Myocyte (in vitro differentiated cells): Measurements from ENCODE around the gene TMPRSS13. TPM values are rescaled to one million over a fixed set of nuclear protein-coding genes. Genes with fewer than 3 reads are reported as not detected.

Source experiments
- DNase-seq: peaks from one replicate; pipeline ENCODE4 v3.0.0-alpha.2; 2012; ENCODE audit warnings: low read depth
- total RNA-seq: library from RNA; depleted of rRNA; stranded (reverse); fragments of >200 nt; gene quantifications from 2 replicates; pipeline ENCODE4 v1.2.3, GENCODE V29; 2014

The TMPRSS13 gene
- total RNA-seq, 1 donor from 2014 or later = not detected

- DNase-seq = no peak
Measured at GRCh38 chr11:117914398-117914761, 14.8 kb downstream of the TMPRSS13 start.

DNA sequence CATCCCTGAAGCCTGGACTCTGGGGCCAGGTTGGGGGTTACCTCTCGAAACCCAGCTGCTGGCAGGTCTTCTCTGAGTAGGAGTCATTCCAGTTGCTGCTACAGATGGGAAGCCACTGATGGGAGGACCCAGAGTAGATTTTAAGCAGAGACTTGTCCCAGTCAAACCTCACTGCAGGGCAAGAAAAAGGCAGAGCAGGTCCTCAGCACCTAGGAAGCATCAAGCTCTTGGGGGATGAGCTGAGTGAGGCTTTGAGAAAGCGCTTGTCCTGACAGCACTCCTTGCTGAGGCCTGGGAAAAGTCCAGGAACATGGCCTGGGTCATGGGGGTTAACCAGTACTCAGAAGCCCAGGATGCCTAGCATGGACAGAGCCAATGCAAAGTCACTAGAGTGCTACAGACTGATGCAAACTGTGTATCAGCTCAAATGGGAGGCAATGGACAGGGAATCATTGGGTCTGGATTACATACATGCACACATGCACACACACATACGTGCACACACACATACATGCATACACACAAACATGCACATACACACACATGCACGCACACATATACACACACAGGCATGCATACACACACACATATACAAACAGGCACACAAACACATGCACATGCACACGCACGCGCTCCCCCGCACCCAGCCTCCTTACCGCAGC lies 15.3 kb downstream of the TMPRSS13 start:
- no peak for DNase-seq

DNA sequence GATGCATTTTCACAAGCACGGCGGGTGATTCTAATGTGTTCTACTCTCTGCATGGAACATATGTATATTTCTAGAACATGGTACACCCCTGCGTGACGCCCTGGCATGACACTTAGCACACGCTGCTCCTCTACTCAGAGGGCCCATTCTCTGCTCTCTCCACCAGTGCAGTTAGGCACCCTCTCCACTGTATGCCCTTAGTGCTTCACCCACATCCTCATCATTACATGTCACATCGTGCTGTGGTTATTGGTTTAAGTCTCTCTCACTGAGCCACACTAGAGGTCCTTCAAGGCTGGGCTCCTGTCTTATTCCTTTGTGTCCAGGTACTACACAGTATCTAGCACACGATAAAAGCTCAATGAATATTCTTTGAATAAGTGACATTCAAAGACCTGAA lies 16.7 kb downstream of the TMPRSS13 start:
- DNase-seq = no peak

DNA sequence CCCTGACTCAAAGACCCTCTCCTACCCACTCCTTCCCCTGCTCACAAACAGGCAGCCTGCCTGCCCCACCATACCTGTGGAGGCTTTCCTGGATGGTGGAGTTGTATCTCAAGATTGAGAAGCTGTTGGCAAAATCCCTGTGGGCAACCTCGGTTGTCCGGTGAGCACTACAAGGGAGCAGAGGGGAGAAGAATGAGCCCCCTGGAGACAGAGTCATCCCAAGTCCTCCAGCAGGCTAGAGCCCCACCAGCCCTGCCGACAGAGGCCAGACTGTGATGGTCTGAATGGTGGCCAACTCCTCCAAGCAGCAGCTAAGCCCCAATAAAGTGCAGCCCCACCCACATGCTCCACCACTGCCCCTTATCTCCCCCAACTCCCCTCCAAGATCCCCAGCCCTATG lies 17.5 kb downstream of the TMPRSS13 start:
- DNase-seq = no peak

DNA sequence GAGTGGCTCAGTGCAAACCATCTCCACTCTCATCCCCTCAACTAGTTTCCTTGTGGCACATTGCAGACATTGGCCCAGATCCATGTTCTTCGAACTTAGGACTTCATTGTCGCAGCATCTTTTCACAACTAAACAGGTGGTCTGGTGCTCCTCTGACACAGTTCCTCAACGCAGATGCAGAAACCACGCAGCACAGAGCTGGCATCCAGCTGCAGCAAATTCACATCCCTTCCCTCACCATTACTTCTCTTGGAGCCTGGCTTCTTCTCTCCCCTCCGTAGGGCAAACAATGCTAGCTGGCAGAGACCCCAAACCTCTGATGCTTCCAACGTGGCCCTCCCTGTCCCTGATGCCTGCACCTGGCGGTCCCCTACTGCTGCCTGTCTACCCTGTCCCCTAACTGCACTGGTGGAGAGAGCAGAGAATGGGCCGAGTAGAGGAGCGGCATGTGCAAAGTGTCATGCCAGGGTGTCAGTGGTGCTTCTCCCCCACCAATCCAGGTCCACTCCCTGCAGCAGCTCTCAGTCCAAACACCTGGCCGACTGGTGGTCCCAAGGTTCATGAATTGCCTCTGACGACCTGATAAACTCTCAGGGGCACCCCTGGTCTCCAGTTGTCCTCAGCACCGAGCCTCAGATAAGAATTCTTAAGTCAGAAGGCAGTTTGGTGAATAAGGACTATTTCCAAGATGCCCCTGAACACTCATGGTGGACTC lies 18.1 kb downstream of the TMPRSS13 start:
- DNase-seq = no peak

DNA sequence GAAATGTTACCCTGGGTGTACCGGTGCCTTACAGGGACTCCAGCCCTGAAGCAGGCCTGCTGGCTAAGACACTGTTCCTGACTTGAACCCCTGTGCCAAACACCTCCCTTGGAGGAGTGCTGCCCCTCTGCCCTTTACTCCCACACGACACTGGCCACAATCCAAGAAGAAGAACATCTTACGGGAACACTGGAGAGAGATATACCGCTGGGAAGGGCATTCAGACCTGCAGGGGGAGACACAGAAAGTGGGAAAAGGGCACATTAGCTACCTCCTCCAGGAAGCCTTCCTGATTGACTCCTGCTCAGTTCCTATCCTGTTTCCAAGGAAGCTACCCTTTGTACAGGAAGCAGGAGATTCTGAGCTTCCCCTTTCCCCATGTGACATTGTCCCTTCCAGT lies 18.7 kb downstream of the TMPRSS13 start:
- DNase-seq = no peak

- DNase-seq = no peak
Measured at GRCh38 chr11:117909611-117910382, 19.4 kb downstream of the TMPRSS13 start.

DNA sequence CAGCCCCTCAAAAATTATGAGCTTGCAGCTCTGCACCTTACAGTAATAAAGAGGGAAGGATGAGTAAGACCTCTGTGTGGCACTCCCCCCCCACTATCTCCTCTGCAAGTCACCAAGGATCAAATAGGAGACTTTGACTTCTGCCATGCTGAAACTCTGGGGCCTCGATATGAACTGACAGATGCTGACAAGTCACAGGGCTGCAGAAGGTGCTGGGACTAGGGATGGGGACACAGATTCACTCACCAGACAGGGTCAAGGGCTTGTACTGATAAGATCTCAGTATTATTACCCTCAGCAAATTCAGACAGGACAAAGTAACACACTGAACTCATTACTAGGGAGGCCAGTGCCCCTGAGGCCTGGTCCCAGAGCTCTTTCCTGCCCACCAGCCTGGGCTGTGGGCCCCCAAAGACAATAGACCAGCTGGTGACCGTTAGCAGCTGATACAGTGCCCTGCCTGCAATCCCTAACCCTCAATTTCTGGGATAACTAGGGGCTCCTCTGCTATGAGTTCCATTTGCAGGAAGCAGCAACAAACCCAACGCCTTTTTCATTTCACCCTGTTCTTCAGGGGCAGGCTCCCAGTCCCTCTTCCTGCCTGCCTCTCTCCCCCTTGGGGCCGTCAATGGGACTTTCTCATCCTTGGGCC lies 20.1 kb downstream of the TMPRSS13 start:
- no peak for DNase-seq

- DNase-seq = no peak
Measured at GRCh38 chr11:117908109-117908895, 20.9 kb downstream of the TMPRSS13 start.

DNA sequence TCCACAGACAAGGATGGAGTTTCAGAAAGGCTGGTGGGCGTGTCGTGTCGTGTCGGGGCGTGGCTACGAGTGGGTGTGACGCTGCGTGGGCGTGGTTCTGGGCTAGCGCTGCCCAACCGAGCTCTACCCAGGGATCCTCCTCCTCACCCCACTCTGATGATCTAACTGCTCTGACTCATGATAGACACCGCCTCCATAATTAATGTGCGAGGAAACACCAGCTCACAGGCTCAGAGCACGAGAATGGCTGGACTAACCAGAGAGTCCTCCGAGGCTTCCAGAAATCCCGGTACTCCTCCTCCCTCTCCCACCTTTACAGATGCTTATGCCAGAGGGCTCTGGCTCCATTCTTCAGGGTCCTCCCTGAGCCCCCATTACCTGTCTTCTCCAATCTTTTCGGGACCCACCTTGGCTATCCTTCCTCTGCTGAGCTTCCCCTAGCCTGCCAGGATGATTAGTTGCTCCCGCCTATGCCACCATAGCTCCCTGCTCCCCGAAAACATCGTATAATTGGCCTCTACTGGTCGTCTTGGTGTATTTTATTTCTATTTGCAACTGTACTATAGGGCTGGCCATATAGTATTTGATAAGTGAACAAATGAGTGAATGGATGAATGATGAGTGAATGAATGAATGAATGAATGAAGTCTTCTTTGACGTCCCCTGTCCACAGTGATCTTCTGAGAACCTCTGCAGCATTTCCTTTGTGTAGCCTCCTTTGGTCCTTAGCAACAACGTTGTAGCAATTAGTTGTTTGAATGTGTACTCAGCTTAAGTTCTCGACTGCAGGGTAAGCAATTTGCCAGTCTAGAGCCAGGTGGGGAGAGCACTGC lies 21.7 kb downstream of the TMPRSS13 start:
- peak; percentile 50 for DNase-seq

- no peak for DNase-seq
Measured at GRCh38 chr11:117906710-117907109, 22.5 kb downstream of the TMPRSS13 start.

- no peak for DNase-seq
Measured at GRCh38 chr11:117906126-117906525, 23.1 kb downstream of the TMPRSS13 start.

GRCh38 chr11:117905524-117905923 lies 23.7 kb downstream of the TMPRSS13 start:
- no peak for DNase-seq

GRCh38 chr11:117903505-117904382 lies 25.5 kb downstream of the TMPRSS13 start:
- DNase-seq = no peak

GRCh38 chr11:117902001-117902845 lies 27.0 kb downstream of the TMPRSS13 start:
- DNase-seq = no peak

DNA sequence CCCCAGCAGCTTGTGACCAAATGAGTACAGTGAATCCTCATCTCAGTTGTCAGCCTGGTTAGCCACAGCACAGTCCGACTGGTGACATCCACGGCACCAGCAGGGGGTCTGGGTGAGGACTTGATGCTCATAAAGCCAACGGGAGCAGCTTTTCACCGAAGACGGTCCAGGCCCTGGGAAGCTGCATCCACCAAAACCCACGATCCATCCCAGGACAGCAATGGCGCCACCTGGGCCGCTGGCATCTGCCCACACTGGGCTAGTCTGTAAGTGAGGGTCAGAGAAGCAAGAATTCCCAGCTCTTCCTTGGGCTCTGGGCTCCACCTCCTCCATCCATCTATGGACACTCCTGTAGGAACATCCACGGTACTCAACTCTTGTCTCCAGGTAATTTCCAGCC lies 27.6 kb downstream of the TMPRSS13 start:
- no peak for DNase-seq

DNA sequence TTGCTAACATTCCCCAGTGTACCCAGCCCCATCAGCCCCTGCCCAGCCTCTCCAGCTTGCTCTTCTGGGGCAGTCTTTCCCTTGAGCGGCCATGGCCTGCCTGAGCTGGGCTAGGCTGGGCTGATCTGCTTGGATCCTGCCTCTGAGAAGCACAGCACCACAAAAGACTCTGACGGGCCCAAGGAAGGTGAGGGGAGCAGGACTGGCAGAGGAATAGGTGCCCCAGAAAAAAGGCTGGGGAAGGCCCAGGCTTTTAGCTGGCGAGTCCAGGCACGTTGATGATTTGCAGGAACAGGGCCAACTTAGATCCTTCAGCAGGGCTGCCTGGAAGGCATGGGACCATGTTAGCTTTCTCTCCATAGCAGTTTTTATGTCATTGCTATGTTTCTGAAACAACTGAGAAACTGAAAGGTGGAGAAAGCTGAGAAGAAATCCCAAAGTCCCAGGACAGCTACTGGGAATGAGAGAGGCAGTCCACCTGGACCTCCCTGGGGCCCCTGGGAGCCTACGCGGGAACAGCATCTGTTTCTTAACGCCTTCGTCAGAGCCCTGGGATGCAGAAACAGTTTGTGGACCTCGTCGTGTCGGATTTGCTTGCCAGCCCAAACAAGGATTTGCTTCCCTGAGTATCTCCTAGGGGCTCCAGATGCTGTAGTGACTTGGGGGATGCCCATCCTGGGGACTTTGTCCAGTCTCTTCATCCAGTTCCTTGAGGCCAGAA lies 28.3 kb downstream of the TMPRSS13 start:
- DNase-seq = no peak
